Transverse colon (tissue), 4 donors: ENCODE measurements around the gene SERAC1. TPM values are rescaled to one million over a fixed set of nuclear protein-coding genes. Genes with fewer than 3 reads are reported as not detected.
A peak's percentile ranks its signal among the peaks of the same experiment; 100 is the strongest.

Experiments used
- DNase-seq: peaks from one replicate; pipeline ENCODE4 v3.0.0-alpha.2; 2019
- H3K27ac ChIP-seq, 4 donors: fragments of 200-600 bp; sonication (generic); 2 replicates each; pipeline ENCODE4 v1.5.1; 2016 to 2018; ENCODE audit warnings: inconsistent platforms in 4 of 4
- H3K27me3 ChIP-seq: fragments of 200-600 bp; sonication (generic); 2 replicates; pipeline ENCODE4 v1.5.1; 2017; ENCODE audit warnings: inconsistent platforms
- H3K36me3 ChIP-seq, 4 donors: fragments of 200-600 bp; sonication (generic); 2 replicates each; pipeline ENCODE4 v1.5.1; 2017 to 2019; ENCODE audit warnings: inconsistent platforms in 4 of 4
- H3K4me1 ChIP-seq, 4 donors: fragments of 200-600 bp; sonication (generic); 2 replicates each; pipeline ENCODE4 v1.5.1; 2017 to 2020; ENCODE audit warnings: inconsistent platforms in 4 of 4
- H3K4me3 ChIP-seq, 4 donors: fragments of 200-600 bp; sonication (generic); 1 replicate in 1 of 4; 2 replicates in 3 of 4; pipeline versions ENCODE4 v1.5.1 to v1.6.1; 2017 to 2019; ENCODE audit warnings: inconsistent platforms in 4 of 4
- H3K9me3 ChIP-seq, 2 donors: fragments of 200-600 bp; sonication (generic); 2 replicates each; pipeline ENCODE4 v1.5.1; 2017 to 2019; ENCODE audit warnings: inconsistent platforms in 2 of 2
- CTCF ChIP-seq, 5 experiments: fragments of 200-600 bp in 3 of 5; fragments of 450-650 bp in 2 of 5; sonication (generic) in 3 of 5; IDR thresholded peaks; 1 replicate in 2 of 5; 2 replicates in 3 of 5; pipeline ENCODE4 v1.5.1; 2016 to 2017; ENCODE audit warnings: antibody characterized with exemption in 5 of 5, inconsistent platforms in 3 of 5, mild to moderate bottlenecking in 2 of 5, moderate library complexity in 1 of 5
- EP300 ChIP-seq: sonication (generic); formaldehyde crosslinking; IDR thresholded peaks from one replicate; pipeline ENCODE4 v1.6.1; 2017; ENCODE audit warnings: antibody characterized with exemption, low read depth
- POLR2A ChIP-seq: fragments of 450-650 bp; IDR thresholded peaks from one replicate; pipeline ENCODE4 v1.6.1; 2016; ENCODE audit warnings: antibody characterized with exemption, mild to moderate bottlenecking, moderate library complexity
- POLR2AphosphoS5 ChIP-seq, 3 donors: sonication (generic); formaldehyde crosslinking; IDR thresholded peaks; one replicate each; pipeline ENCODE4 v1.6.1; 2016; ENCODE audit warnings: antibody characterized with exemption in 3 of 3
- WGBS, 2 donors: methylation state at CpG; one replicate each; pipeline ENCODE4 v1.1.5; 2018; ENCODE audit warnings: low coverage in 1 of 2; 5-methylcytosine and 5-hydroxymethylcytosine counted together
- in situ Hi-C, 4 donors: fragments of 200-750 bp; cut with MboI; loops; one replicate each; pipeline versions ENCODE4 v1.15.0 to v1.15.1; 2017; ENCODE audit warnings: low sequenced_read_pairs in 3 of 4, low pct_ligation_motif_present in 1 of 4, low pct_unique_long_range_greater_than_20kb in 1 of 4
- intact Hi-C: fragments of 100-400 bp; cut with DNase I; formaldehyde crosslinking; loops from one replicate; pipeline ENCODE4 v1.15.1; 2023; ENCODE audit warnings: low total_unique reads
- total RNA-seq, 4 donors: library from RNA; depleted of rRNA; stranded (reverse); fragments of >200 nt; gene quantifications; one replicate each; pipeline ENCODE4 v1.1.0, GENCODE V29; 2016

The SERAC1 gene
- total RNA-seq, 4 donors from 2014 or later = 9.8 to 125 (median 13.5) TPM

DNA sequence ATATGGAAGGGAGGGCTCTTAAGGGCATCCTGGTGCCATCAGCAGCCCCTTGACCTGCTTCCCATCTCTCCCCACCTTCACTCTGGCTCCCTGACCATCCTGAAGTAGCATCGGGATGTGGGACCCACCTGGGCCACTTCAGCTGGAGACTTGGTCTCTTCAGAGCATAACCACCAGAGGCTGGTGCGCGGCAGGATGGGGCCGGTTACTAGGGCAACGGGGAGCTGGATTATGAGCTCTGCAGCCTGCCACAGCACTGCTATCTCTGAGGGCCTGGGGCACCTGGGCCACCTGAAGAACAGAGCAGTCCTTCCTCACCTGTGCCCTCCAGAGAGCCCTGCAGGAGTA lies 106.7 kb downstream of the SERAC1 start:
- H3K36me3 ChIP-seq = peaks cover 0 to 9% (median 0%) of the 10 kb centered on the region in 4 donors
- 83% methylated on average over 5 of the region's 5 CpGs; no CpG with 5 or more reads in 1 of the 2 donors for WGBS, 2 donors
- H3K4me3 ChIP-seq = no peak overlapping the region
- H3K4me1 ChIP-seq = peaks cover 13 to 18% (median 16%) of the 10 kb centered on the region in 4 donors
- H3K9me3 ChIP-seq = no peaks in the 10 kb centered on the region
- DNase-seq = no peak
- TF ChIP-seq EP300 (no peak), POLR2A (no peak), POLR2AphosphoS5 (IDR thresholded peaks at IDR 0.05) (no peak), CTCF (IDR thresholded peaks at IDR 0.05) (no peak)
- in situ Hi-C loops = loop anchor here in 2 of 4 donors (10.0 to 25.0 kb wide), 2 partner anchors 299 to 307 kb away; no protein-coding TSS in a partner anchor
- intact Hi-C loops = no loop called here
- H3K27me3 ChIP-seq = no peaks in the 10 kb centered on the region
- peak overlapping the region; percentile 74 to 81 (median 76) for H3K27ac ChIP-seq

DNA sequence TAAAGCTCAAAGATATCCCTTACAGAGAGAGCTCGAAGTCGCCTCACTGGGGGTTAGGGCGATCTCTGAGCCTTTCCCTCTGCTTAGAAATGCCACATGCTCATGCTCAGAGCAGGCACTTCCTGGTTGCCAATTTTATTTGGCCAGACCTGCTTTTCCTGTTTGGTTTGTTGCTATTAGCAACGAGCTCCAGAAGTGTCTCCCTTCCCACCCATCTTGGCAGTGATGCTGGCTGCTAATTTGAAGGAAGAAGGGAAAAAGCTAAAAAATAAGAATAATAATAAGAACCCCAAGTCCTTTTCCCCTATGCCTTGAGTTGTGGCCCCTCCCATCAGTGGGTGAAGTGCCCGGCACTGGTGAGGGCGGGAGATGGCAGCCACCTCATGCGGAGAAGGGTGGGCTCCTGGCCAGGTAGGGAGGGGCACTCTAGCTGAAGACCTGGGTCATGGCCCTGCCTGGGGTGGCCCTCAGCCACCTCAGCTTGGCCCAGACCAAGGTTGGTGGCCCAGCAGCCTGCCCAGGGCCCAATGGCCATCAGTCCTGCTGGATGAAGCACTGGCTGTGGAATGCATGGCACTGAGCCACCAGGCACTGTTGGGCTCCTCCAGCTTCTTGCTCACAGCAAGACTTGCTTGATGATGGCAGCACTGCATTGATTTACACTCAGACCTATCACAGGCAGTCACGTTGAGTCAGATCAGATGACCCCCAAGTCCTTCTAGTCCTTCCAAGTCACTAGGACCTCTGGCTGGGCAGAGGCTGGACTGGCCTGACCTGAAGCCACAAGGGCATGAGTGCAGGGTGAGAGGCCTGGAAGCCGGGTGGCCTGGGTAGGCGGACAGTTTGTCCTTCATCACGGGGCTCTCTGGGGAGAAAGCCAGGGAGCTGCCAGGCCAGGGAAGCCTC lies 107.4 kb downstream of the SERAC1 start:
- Histone ChIP-seq H3K9me3 (no peaks in the 10 kb centered on the region), H3K4me1 (peaks cover 13 to 18% (median 16%) of the 10 kb centered on the region in 4 donors), H3K4me3 (no peak overlapping the region), H3K27me3 (no peaks in the 10 kb centered on the region), H3K36me3 (peaks cover 0 to 5% (median 0%) of the 10 kb centered on the region in 4 donors), H3K27ac (peak overlapping the region; percentile 74 to 81 (median 76))
- 42 to 52% methylated on average over 4 to 11 of the region's 11 CpGs for WGBS, 2 donors
- DNase-seq = peak; percentile 62
- TF ChIP-seq POLR2A = peak; percentile 6
- TF ChIP-seq CTCF (IDR thresholded peaks at IDR 0.05) = no peak
- TF ChIP-seq POLR2AphosphoS5 (IDR thresholded peaks at IDR 0.05) = peak; percentile 17 to 54 (median 24)
- no peak for TF ChIP-seq EP300
- intact Hi-C loops = no loop called here
- in situ Hi-C loops = loop anchor here in 2 of 4 donors (10.0 to 25.0 kb wide), 2 partner anchors 298 to 306 kb away; no protein-coding TSS in a partner anchor

Other genes with a start within 250 kb of the SERAC1 start
- 10 to 100 TPM; 27.8 to 42.6 (median 31.8) TPM for gene SYNJ2, start 186.4 kb downstream of the SERAC1 start, total RNA-seq
- gene GTF2H5, start 88 bp upstream of the SERAC1 start, total RNA-seq = 10 to 100 TPM in 1 of 4 donors, 1 to 10 TPM in 3; 1.2 to 28.9 (median 1.9) TPM
- gene TULP4, start 144.2 kb upstream of the SERAC1 start, total RNA-seq = 100 to 1,000 TPM in 2 of 4 donors, 10 to 100 TPM in 2; 53.9 to 138 (median 95.1) TPM